ENCODE data around the gene BID. TPM values are rescaled to one million over a fixed set of nuclear protein-coding genes. Genes with fewer than 3 reads are reported as not detected.
A peak's percentile ranks its signal among the peaks of the same experiment; 100 is the strongest.

The BID gene
- total and polyA plus RNA-seq, 10 of the 15 experiments (the other 5 are each of a cell fraction or from before 2014, with no cell fraction given) = 7.9 to 241 (median 136) TPM

DNA sequence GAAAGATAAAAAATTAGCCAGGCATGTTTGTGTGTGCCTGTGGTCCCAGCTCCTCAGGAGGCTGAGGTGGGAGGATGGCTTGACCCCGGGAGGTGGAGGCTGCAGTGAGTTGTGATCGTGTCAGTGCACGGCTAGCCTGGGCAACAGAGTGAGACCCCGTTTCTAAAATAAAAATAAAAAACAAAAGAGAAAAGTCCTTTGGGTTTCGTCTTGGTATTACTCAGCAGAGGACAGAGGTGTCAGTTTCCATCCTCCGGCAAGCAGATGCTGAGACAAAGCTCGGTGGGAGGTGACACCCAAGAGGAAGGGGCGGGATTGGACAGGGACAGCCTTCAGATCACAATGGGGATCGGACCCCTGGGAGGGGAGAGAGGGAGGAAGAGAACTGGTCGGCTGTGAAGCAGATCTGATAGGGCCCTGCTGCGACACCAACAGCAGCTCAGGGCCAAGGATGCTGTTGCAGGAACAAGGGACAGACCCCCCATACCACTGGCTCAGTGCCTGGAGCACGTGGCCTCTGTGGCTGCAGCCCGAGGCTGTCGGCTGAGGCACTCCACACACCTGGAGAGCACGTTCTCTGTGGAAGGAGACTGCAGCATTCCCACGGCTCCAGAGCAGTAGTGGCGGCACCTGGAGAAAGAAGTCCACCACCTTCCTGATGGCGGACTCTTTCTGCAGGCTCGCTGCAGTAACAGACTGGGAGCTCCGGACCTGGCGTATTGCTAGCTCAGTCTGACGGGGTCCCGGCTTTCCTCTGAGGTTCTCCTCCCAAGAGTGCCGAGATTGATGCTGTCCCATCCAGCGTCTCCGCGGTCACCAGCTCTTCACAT, 5.2 kb upstream of the BID start (continued):
- TF ChIP-seq ESRRA (IDR thresholded peaks at IDR 0.05; ENCODE audit: low read length) (no peak), SMAD1 (IDR thresholded peaks at IDR 0.05; ENCODE audit: low read depth, partially characterized antibody) (no peak), IKZF1 (conservative IDR thresholded peaks at IDR 0.05) (peak; percentile 79), ZNF24 (IDR thresholded peaks at IDR 0.05) (peak; percentile 25; the same call in 1 of the 2 replicates), NR2C1 (IDR thresholded peaks at IDR 0.05) (no peak), SUPT20H (IDR thresholded peaks at IDR 0.05; ENCODE audit: borderline replicate concordance, control insufficient read depth, low read depth, low read length) (no peak), SIN3A (IDR thresholded peaks at IDR 0.05; ENCODE audit: low read depth, low read length) (no peak), CEBPB (IDR thresholded peaks at IDR 0.05; ENCODE audit: borderline replicate concordance in 1 of 2, low read depth in 2 of 2, low read length in 2 of 2) (no peak), ATF7 (IDR thresholded peaks at IDR 0.05; ENCODE audit: low read depth) (peak; percentile 58), IRF4 (IDR thresholded peaks at IDR 0.05; ENCODE audit: low read depth, low read length) (0 out of 2 replicates have a peak, but pooled peaks have one; percentile 43), FOXM1 (IDR thresholded peaks at IDR 0.05; ENCODE audit: low read depth, low read length) (peak; percentile 65; the same call in 1 of the 2 replicates)
- TF ChIP-seq, protein P1, sequence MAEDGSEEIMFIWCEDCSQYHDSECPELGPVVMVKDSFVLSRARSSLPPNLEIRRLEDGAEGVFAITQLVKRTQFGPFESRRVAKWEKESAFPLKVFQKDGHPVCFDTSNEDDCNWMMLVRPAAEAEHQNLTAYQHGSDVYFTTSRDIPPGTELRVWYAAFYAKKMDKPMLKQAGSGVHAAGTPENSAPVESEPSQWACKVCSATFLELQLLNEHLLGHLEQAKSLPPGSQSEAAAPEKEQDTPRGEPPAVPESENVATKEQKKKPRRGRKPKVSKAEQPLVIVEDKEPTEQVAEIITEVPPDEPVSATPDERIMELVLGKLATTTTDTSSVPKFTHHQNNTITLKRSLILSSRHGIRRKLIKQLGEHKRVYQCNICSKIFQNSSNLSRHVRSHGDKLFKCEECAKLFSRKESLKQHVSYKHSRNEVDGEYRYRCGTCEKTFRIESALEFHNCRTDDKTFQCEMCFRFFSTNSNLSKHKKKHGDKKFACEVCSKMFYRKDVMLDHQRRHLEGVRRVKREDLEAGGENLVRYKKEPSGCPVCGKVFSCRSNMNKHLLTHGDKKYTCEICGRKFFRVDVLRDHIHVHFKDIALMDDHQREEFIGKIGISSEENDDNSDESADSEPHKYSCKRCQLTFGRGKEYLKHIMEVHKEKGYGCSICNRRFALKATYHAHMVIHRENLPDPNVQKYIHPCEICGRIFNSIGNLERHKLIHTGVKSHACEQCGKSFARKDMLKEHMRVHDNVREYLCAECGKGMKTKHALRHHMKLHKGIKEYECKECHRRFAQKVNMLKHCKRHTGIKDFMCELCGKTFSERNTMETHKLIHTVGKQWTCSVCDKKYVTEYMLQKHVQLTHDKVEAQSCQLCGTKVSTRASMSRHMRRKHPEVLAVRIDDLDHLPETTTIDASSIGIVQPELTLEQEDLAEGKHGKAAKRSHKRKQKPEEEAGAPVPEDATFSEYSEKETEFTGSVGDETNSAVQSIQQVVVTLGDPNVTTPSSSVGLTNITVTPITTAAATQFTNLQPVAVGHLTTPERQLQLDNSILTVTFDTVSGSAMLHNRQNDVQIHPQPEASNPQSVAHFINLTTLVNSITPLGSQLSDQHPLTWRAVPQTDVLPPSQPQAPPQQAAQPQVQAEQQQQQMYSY (CRISPR knock-in tag; IDR thresholded peaks at IDR 0.05) = no peak
- TF ChIP-seq, protein P2, sequence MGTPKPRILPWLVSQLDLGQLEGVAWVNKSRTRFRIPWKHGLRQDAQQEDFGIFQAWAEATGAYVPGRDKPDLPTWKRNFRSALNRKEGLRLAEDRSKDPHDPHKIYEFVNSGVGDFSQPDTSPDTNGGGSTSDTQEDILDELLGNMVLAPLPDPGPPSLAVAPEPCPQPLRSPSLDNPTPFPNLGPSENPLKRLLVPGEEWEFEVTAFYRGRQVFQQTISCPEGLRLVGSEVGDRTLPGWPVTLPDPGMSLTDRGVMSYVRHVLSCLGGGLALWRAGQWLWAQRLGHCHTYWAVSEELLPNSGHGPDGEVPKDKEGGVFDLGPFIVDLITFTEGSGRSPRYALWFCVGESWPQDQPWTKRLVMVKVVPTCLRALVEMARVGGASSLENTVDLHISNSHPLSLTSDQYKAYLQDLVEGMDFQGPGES (IDR thresholded peaks at IDR 0.05) = no peak
- TF ChIP-seq, protein P3, sequence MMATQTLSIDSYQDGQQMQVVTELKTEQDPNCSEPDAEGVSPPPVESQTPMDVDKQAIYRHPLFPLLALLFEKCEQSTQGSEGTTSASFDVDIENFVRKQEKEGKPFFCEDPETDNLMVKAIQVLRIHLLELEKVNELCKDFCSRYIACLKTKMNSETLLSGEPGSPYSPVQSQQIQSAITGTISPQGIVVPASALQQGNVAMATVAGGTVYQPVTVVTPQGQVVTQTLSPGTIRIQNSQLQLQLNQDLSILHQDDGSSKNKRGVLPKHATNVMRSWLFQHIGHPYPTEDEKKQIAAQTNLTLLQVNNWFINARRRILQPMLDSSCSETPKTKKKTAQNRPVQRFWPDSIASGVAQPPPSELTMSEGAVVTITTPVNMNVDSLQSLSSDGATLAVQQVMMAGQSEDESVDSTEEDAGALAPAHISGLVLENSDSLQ (IDR thresholded peaks at IDR 0.05) = peak; percentile 72
- TF ChIP-seq, protein P4, sequence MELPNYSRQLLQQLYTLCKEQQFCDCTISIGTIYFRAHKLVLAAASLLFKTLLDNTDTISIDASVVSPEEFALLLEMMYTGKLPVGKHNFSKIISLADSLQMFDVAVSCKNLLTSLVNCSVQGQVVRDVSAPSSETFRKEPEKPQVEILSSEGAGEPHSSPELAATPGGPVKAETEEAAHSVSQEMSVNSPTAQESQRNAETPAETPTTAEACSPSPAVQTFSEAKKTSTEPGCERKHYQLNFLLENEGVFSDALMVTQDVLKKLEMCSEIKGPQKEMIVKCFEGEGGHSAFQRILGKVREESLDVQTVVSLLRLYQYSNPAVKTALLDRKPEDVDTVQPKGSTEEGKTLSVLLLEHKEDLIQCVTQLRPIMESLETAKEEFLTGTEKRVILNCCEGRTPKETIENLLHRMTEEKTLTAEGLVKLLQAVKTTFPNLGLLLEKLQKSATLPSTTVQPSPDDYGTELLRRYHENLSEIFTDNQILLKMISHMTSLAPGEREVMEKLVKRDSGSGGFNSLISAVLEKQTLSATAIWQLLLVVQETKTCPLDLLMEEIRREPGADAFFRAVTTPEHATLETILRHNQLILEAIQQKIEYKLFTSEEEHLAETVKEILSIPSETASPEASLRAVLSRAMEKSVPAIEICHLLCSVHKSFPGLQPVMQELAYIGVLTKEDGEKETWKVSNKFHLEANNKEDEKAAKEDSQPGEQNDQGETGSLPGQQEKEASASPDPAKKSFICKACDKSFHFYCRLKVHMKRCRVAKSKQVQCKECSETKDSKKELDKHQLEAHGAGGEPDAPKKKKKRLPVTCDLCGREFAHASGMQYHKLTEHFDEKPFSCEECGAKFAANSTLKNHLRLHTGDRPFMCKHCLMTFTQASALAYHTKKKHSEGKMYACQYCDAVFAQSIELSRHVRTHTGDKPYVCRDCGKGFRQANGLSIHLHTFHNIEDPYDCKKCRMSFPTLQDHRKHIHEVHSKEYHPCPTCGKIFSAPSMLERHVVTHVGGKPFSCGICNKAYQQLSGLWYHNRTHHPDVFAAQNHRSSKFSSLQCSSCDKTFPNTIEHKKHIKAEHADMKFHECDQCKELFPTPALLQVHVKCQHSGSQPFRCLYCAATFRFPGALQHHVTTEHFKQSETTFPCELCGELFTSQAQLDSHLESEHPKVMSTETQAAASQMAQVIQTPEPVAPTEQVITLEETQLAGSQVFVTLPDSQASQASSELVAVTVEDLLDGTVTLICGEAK (IDR thresholded peaks at IDR 0.05; ENCODE audit: borderline replicate concordance) = no peak
- TF ChIP-seq, protein P5, sequence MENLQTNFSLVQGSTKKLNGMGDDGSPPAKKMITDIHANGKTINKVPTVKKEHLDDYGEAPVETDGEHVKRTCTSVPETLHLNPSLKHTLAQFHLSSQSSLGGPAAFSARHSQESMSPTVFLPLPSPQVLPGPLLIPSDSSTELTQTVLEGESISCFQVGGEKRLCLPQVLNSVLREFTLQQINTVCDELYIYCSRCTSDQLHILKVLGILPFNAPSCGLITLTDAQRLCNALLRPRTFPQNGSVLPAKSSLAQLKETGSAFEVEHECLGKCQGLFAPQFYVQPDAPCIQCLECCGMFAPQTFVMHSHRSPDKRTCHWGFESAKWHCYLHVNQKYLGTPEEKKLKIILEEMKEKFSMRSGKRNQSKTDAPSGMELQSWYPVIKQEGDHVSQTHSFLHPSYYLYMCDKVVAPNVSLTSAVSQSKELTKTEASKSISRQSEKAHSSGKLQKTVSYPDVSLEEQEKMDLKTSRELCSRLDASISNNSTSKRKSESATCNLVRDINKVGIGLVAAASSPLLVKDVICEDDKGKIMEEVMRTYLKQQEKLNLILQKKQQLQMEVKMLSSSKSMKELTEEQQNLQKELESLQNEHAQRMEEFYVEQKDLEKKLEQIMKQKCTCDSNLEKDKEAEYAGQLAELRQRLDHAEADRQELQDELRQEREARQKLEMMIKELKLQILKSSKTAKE (IDR thresholded peaks at IDR 0.05; ENCODE audit: low read depth, poor library complexity, severe bottlenecking) = peak; percentile 73

All from GM12878 (cell line).